Right atrium auricular region (tissue), 2 donors: ENCODE data around the gene ZNF747. TPM values are rescaled to one million over a fixed set of nuclear protein-coding genes. Genes with fewer than 3 reads are reported as not detected.
"Not testable (repeated sequence)": the region's sequence is repeated elsewhere in the genome, so short reads cannot be mapped to it uniquely, and the experiment has no call there.

Experiments
- DNase-seq: peaks from one replicate; pipeline ENCODE4 v3.0.0-alpha.2; 2019; ENCODE audit warnings: low spot score
- H3K27ac ChIP-seq, 2 donors: fragments of 200-600 bp; sonication (generic); 1 replicate in 1 of 2; 2 replicates in 1 of 2; pipeline ENCODE4 v1.5.1; 2016 to 2019
- H3K27me3 ChIP-seq, 2 donors: fragments of 200-600 bp; sonication (generic); one replicate each; pipeline versions ENCODE4 v1.5.1 to v1.6.0; 2017 to 2019
- H3K36me3 ChIP-seq: fragments of 200-600 bp; sonication (generic); one replicate; pipeline ENCODE4 v1.5.1; 2016
- H3K4me1 ChIP-seq, 2 donors: fragments of 200-600 bp; sonication (generic); one replicate each; pipeline versions ENCODE4 v1.5.1 to v1.6.0; 2017 to 2019
- H3K4me3 ChIP-seq, 2 donors: fragments of 200-600 bp; sonication (generic); 1 replicate in 1 of 2; 2 replicates in 1 of 2; pipeline ENCODE4 v1.5.1; 2017 to 2019; ENCODE audit warnings: mild to moderate bottlenecking in 1 of 2, moderate library complexity in 1 of 2
- H3K9me3 ChIP-seq, 2 donors: fragments of 200-600 bp; sonication (generic); one replicate each; pipeline ENCODE4 v1.5.1; 2019
- CTCF ChIP-seq, 2 donors: fragments of 200-600 bp; sonication (generic); IDR thresholded peaks; one replicate each; pipeline ENCODE4 v1.5.1; 2019; ENCODE audit warnings: antibody characterized with exemption in 2 of 2
- total RNA-seq, 2 donors: library from RNA; depleted of rRNA; stranded (reverse); fragments of >200 nt; gene quantifications; one replicate each; pipeline ENCODE4 v1.1.0, GENCODE V29; 2016

ZNF747 gene
- total RNA-seq, 2 donors from 2014 or later, result 13.3 to 16.2 TPM

- Histone ChIP-seq H3K27ac (peak overlapping the region; percentile 99), H3K9me3 (no peaks in the 10 kb centered on the region), H3K36me3 (no peaks in the 10 kb centered on the region), H3K27me3 (no peaks in the 10 kb centered on the region), H3K4me1 (peaks cover 0 to 37% of the 10 kb centered on the region in 2 donors), H3K4me3 (peak overlapping the region; percentile 72 to 97)
- TF ChIP-seq CTCF (IDR thresholded peaks at IDR 0.05), result no peak
- DNase-seq, result no peak
Measured at GRCh38 chr16:30525844-30526136, 8.9 kb downstream of the ZNF747 start.

- Histone ChIP-seq H3K4me3 (no peak overlapping the region), H3K27me3 (no peaks in the 10 kb centered on the region), H3K36me3 (no peaks in the 10 kb centered on the region), H3K27ac (no peak overlapping the region), H3K9me3 (no peaks in the 10 kb centered on the region), H3K4me1 (peaks cover 0 to 37% of the 10 kb centered on the region in 2 donors)
- no peak for DNase-seq
- no peak for TF ChIP-seq CTCF (IDR thresholded peaks at IDR 0.05)
Measured at GRCh38 chr16:30524575-30525568, 9.8 kb downstream of the ZNF747 start.

- no peaks in the 10 kb centered on the region for H3K27me3 ChIP-seq
- no peaks in the 10 kb centered on the region for H3K9me3 ChIP-seq
- no peak overlapping the region for H3K4me3 ChIP-seq
- no peaks in the 10 kb centered on the region for H3K36me3 ChIP-seq
- H3K27ac ChIP-seq, result no peak overlapping the region
- no peak for DNase-seq
- H3K4me1 ChIP-seq, result peaks cover 0 to 37% of the 10 kb centered on the region in 2 donors
- TF ChIP-seq CTCF (IDR thresholded peaks at IDR 0.05), result no peak
Measured at GRCh38 chr16:30523768-30524574, 10.7 kb downstream of the ZNF747 start.

GRCh38 chr16:30522702-30523463 is 11.8 kb downstream of the ZNF747 start:
- not testable (repeated sequence) for H3K9me3 ChIP-seq, DNase-seq, H3K27ac ChIP-seq, H3K27me3 ChIP-seq, H3K36me3 ChIP-seq, H3K4me3 ChIP-seq
- peaks cover 0 to 34% of the 10 kb centered on the region in 2 donors for H3K4me1 ChIP-seq

- no peaks in the 10 kb centered on the region for H3K27me3 ChIP-seq
- no peaks in the 10 kb centered on the region for H3K36me3 ChIP-seq
- H3K4me1 ChIP-seq, result peaks cover 0 to 28% of the 10 kb centered on the region in 2 donors
- no peak for DNase-seq
- H3K4me3 ChIP-seq, result no peak overlapping the region
- H3K9me3 ChIP-seq, result no peaks in the 10 kb centered on the region
- H3K27ac ChIP-seq, result no peak overlapping the region
- no peak for TF ChIP-seq CTCF (IDR thresholded peaks at IDR 0.05)
Measured at GRCh38 chr16:30521873-30522641, 12.6 kb downstream of the ZNF747 start.
